DMS114 treated with DMSO at 0.1 percent for 48 hours (cell line): ENCODE measurements around the gene PRKCE.

Experiments used
- DNase-seq: peaks from one replicate; lab custom pipeline; 2025; ENCODE audit not compliant: unreplicated experiment; lab: John Stamatoyannopoulos, UW

Gene PRKCE

DNA sequence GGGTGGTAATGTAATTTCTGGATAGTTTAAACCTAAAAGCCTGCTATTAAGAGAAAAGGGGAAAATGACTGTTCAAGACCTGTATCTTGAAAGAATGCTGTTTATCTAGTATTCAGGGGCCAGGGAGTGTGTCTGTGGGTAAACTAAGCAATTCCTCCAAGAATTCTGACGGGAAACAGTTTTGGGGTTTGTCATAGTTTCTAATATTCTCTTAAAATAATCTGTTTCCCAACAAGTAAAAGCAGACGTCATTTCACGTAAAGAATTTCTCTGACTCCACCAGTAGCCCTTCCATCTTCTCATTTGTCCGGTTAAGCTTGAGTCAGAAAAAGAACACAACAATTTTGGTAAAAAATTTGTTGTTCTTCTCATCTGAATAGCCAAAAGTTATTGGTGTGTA lies 413.7 kb downstream of the PRKCE start:
- DNase-seq: no peak

DNA sequence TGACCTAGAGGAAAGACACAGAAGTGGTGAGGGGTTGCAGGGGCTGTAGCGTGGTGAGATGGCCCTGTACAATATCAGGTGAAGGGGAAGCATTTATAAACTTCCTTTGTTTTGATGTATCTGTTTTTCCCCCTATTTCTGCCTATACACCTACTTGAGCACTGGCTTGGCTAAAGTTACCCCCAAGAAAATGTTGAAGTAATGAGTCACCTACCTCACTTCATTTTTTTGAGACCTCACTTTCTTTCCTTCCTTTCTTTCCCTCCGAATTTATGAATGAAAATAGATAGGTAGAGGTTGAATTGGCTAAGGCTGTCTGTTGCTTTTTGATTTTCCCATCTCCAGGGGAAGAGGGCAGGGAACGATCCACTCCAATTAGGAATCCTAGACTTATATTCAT lies 414.6 kb downstream of the PRKCE start:
- no peak for DNase-seq

DNA sequence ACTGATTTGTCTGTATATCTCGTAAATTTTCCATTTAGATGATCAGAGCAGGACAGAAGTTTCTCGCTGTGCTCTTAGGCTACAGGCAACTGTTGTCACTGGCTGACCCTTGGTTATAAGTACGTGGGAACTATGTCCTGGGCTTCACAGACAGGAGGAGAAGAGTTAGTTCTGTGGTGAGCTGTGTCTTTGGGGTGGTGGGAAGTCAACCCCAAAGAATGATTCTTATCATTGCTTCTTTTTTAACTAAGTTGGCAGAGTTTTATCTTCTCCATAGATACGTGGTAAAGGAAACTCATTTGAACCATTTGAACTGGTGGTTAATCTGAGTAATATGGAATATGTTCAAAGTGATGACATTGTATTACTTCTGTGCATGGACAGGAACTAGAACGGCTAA lies 415.1 kb downstream of the PRKCE start:
- no peak for DNase-seq

DNA sequence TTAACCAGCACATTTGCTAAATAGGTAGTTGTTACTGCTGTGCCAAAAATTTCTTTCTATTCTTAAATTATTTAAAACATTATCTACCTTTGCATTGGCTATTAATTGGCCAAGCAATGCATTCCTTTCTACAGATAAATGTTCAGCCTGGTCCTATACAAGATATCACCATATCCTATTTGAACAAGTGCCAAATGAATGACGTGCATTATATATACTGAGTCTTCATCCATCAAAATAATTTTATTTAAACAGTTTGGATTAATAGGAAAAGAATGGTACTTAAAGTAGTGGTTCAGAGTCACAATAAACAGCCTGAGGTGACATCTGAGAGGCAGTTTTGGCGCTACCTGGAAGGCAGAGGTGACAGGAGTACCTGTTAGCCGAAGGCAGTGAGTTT lies 415.6 kb downstream of the PRKCE start:
- DNase-seq: no peak

DNA sequence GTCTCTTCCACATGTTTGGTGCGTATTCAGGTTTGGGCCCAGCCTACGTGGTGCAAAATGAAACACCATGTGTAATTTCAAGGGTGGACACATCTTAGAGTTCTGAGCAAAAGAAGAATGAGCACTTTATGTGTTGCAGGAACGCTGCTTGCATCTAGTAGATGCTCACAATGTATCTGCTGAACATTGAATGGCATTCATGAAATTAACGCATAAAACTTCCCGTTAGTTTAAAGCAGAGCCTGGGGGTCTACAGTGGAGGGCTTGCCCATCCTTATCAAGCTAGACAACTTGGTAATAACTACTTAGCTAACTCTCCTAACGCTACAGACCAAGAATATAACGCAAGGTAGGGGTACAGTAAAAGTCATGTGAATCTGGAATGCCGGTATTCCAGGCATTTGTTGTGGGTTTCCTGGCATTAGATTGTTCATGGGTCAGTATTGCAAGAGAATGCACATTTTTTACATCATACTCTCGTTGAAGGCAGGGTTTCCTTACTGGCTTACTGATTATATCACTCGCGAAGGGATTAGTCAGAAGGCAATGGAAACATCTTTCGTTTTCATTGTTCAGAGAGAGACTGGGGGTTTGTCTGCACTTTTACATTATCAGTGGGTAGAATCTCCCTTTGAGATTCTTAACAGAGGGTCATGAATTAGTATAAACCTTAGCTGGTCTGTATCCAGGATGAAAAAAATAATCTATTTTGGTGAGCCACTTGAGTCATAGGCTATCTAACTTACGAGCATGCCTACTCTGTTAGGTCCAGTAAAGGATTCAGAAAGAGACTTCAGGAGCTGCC lies 416.2 kb downstream of the PRKCE start:
- no peak for DNase-seq

DNA sequence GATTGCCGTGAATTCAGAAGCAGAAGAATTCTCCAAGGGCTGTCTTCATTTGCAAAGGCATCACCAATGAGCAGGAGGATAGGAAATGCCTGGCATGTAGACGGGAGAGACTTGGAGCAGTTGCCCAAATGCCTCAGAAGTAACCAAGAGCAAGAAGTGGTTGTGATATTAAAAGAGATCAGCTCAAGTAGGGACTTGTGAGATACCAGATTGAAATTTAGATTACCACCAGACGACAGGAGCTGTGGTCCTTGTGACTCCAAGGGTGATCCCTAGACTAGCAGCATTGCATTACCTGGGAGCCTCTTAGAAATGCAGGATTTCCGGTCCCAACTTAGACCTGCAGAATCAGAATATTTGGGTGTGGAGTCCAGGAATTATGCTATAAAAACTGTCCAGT lies 417.2 kb downstream of the PRKCE start:
- DNase-seq: no peak

DNA sequence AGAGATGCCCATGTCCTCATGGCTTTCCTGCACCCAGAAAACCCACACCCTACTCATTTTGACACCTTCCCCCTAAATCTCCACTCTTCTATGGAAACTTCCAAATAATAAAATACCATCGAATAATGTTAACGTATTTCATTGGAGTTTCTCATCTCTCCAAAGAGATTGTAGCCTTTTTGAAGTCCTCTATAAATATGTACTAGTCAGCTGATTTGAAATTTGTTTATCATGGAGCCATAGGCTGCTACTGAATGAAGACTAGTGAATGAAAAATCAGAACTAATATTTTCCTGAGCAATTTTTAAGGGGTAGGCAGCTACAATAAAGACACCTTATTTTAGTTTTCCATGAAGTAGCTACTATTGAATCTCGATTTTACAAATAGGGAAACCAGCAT lies 419.6 kb downstream of the PRKCE start:
- DNase-seq: no peak

DNA sequence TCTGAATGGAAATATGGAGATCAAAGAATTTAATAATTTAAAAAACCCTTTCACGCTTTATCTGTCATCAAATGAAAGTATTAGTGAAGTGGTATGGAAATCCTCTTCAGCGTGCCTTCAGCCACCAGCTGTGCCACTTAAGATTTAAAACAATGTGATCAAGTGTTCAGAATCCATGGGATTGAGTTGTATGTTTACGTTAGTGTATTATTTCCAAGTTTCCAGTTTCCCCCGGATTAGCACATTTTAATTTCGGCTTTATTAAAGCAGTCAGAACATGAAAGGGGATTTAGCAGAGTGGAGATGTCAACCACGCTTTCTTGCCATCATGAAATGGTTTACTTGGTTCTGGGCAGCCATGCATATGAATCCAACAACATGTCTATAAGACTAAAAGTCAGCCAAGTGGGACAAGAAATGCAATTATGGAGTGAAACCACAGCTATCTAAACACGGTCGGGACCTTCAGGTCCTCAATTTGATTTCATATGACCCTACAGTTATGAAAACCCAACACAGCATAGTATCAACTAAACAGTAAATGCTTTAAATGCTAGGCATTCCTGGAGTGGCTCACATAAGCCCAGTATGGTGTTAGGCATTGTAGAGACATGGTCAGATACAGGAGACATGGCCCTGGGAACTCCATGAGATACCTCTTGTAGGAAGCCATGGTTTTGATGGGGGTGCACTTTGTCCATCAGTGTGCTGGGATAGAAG lies 420.8 kb downstream of the PRKCE start:
- DNase-seq: no peak

DNA sequence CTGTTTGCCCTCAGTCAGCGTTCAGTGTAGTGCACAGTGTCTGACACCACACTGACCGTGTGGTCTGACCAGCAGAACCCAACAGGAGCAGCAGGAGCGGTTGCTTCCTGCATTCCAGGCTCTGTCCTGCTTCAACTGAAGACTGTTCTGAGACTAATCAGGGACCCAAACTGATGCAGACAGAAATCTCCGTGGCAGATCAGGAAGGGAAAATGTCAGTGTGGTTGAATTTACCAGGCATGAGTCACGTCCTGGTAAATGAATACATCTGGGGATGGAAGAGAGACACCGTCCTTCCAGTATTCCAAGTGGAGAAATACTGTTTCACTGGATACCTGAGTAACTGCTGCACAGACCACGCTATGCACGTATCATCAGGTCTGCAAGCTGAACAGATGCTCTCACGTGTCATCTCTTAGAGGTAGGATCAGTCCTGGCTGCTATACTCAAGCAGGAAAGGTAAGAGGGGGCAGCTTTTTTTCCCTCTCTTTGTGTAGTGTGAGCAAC lies 422.1 kb downstream of the PRKCE start:
- no peak for DNase-seq

DNA sequence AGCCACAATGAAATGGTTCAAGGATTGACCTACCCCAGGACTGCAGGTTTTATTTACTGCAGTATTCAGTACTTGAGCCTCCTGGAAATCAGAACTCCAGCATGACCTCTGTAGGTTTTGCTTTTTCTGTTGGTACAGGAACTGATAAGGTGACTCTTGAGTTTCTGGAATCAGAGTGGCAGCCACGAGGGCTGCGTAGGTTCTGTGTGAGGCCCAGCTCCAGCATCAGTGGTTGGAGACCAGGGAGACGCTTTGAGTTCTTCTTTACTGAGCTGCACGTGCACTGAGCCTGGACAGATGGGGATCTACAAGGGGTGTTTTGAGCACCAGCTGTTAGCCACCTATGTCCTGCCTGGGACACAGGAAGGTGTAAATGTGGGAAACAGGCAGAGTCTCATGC lies 423.0 kb downstream of the PRKCE start:
- no peak for DNase-seq

DNA sequence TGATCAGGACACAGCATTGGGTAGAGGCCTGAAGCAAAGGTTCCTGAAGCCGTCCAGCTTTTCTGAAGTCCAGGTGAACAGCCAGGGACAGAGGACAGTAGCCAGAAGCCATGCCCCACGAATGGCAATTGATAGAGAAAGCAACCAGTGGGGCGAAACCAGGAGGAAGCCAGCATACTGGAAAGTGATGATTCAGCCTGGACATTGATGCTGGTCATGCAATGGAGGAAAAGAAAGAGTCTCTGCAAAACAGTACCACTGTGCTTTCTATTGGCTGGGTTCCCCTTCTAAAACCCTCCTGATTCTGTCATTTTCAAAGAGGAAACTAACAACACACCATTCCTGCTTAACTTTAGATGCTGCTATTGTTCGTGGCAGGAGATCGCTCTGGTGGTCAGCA lies 424.4 kb downstream of the PRKCE start:
- no peak for DNase-seq

DNA sequence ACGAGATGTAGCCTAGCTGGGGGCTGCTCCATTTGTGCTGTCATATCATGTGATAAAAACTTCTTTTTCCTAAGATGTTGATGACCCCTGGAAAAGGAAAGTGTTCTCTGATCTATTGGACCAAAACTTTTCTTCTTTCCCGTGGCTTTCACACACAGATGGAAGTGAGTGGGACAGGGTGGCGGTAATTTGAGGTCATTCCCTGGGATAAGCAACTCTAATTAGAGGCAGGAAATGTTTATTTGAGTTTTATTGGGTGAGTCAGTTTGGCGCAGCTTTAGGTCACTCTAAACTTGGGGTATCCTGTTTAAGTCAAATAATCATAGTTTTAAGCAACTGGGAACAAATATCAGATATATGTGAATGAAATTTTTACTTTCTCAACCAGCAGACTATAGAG lies 424.8 kb downstream of the PRKCE start:
- no peak for DNase-seq

DNA sequence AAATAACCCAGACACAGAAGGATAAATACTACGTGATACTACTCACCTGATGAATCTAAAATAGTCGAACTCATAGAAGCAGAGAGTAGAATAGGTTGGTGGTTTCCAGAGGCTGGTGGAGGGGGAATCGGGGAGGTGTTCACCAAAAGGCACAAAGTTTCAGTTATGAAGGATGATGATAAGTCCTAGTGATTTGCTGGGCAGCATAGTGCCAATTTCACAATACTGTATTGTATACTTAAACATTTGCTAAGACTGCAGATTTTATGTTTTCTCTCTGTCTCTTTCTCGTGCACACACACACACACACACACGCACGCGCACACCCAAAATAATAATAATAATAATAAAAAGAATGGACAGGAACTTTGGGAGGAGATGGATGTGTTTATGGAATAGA lies 425.4 kb downstream of the PRKCE start:
- no peak for DNase-seq

DNA sequence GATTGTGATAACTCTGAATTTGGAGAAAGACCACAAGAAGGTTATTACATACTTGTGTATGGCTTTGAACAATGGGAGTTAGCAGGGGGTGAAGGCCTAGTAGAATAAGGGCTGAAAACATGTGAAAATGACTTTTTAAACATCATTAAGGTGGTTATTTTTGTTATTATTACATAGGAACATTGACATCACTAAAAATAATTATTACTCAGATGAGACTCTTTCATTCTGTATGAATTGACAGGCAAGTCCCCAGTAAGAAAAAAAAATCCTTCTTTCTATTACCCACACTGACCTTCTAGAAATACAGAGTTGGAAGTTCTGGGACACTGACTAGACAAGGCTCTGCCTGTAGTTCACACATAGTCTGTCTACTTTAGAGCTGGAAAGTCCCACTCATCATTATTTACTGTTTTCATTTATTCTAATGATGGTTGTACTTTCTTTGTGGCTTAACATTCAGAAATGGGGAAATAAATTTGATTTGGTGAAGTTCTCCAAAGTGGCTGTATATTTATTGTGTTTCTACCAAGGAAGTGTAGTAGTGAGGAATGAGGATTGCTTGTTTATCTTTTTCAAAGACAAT lies 426.1 kb downstream of the PRKCE start:
- DNase-seq: no peak

DNA sequence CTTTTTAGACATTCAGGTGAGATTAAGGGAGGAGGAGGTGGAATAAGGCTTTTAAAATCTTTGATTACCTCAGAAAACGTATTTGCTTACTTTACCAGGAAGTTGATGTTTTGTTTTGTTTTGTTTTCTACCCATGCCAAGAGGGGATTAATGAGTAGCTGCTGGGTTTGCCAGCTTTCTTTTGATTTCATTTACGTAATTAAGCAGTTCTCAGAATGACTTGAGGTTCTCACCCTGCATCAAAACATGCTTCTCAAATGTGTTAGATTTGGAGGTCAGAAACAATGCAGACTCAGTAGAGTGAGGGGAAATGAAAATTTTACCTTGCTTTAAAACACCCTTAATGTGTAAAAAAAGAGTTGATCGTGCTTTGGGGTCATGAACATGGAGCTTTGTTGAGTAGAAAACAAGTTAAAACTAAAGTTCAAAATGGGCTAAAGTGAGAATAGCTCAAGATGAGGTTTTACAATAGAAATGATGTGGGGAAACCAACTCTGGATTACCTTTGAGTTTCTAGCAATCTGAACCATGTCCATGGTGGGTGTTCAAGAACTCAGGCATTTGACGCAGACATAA lies 428.6 kb downstream of the PRKCE start:
- no peak for DNase-seq

DNA sequence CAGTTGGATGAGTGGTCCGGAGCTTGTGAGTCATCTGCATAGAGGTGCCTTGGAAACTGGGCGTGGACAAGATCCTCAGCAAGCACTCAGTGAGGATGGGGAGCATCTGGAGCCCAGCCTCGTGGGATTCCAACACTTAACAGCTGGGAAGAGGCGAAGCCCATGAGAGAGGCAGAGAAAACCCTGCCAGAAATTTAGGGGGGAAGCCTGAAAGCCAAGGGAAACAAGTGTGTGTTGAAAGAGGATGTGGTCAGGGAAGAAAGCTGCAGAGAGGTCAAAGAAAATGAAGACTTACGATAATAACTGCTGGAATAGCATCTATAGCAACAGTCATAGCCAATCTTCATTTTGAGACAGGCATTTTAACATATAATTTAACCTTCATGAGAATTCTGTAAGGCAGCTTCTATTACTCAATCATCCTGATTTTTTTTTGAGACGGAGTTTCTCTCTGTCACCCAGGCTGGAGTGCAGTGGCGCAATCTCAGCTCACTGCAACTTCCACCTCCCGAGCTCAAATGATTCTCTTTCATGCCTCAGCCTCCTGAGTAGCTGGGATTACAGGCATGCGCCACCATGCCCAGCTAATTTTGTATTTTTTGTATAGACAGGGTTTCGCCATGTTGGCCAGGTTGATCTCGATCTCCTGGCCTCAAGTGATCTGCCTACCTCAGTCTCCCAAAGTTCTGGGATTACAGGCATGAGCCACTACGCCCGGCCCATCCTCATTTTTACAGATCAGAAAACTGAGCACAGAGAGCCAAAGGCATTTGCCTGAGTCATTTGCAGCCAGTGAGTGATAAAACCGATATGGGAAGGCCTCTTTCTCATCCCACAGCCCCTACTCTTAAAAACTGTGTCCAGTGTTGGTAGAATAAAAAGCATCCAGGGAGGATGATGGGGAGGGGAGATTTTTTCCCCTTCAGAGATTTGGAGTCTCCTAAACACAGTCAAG lies 431.3 kb downstream of the PRKCE start:
- DNase-seq: no peak

DNA sequence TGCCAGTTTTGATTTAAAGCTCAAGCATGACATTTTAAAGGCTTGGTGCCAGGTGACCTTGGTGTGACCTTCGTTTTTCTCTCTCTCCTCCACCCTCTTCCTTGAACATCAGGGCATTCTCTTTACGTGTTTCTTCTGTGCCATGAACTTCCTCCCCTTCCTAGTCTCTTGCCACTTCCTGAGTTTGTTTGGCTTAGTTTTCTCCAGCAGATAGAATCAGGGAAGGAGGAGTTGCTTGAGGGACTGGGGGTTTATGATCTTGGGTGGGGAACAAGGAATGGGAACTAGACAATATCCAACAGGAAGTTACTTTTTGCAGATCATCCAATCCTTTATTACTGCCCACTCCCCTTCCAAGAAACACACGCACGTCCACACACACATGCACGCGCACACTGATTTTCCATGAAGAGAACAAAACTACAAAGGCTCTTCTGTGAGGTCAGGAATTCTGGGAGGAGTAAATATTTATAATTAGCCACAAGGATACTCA lies 435.1 kb downstream of the PRKCE start:
- no peak for DNase-seq

DNA sequence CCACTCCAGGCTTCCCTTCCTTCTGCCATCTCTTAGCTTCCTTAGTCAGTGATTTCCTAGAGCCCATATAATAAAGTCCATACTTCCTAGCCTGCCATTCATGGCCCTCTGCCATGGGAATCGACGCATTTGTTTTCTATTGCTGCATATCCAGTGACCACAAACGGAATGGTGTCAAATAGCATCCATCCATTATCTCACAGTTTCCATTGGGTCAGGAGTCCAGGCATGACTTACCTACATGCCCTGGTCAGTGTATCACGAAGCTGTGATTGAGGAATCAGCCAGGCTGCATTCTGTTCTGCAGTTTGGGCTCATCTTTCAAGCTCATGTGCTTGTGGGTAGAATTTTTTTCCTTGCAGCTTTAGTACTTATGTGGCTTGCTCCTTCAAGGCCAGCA lies 436.0 kb downstream of the PRKCE start:
- DNase-seq: no peak

DNA sequence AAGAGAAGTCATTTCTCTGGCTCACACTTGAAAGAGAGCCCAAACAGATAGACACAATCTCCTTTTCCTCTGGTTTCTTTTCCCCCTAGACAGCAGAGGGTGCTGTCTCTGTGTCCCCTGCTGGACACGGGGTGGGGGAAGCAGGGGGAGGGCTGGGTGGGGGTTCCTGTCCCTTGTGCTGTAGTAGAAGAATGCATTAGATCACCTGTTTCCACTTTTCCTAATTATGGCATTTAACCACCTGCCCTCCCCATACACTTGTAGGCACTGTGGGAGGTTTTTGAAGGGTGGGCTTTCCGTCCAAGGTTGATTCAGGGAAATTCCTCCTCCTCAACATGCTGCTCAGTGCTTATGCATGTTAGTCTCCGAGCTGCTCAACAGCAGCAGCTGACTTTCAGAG lies 439.5 kb downstream of the PRKCE start:
- no peak for DNase-seq

DNA sequence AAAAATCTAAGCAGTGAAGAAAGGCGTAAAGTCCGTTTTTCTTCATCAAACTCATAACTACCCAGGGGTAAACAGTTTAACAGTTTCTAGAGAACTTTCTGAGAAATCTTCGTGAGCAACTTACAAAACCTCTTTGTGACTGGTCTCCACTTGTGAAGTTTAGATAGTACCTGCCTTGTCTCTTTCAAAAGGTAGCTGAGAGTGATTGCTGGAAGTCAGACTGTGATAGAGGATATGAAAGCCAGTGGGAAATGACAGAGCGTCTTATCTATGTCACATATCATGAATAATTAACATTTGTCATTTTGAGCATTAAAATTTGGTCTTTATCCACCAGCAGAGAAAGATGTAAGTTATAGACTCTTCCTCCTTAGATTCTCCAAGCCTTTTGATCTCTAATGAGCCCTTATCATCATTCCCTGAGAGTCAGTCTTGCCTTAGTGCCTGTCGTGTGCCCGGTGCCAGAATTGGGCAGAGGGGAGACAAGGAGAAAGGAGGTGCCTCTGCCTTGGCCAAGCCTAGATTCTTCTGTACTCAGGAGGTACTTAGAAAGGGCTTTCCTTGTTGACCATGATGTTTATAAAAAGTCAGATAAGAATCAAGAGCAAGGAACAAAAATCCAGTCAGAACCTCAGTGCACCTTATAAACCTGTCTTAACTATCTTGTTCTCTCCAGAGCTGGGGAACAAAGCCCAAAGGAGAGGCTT lies 440.6 kb downstream of the PRKCE start:
- no peak for DNase-seq
